Keratinocyte (primary cell): ENCODE results near the gene DEDD. TPM values are rescaled to one million over a fixed set of nuclear protein-coding genes. Genes with fewer than 3 reads are reported as not detected.

Experiments
- DNase-seq: peaks from one replicate; pipeline ENCODE4 v3.0.0-alpha.2; 2011; ENCODE audit warnings: low read depth, missing footprints, low spot score
- FAIRE-seq: peaks from 2 replicates; lab custom pipeline; 2011; peaks lifted over from hg19 to GRCh38; lab: Jason Lieb, UNC
- H2AFZ ChIP-seq: 2 replicates; pipeline ENCODE4 v1.6.0; 2012; ENCODE audit warnings: low read length, control low read depth, inconsistent platforms; ENCODE audit not compliant: control insufficient read depth
- H3K27ac ChIP-seq: 2 replicates; pipeline ENCODE4 v1.5.1; 2011; ENCODE audit warnings: low read length; ENCODE audit not compliant: control insufficient read depth, insufficient read depth
- H3K27me3 ChIP-seq: 3 replicates; pipeline ENCODE4 v1.6.0; 2011; ENCODE audit warnings: low read length; ENCODE audit not compliant: control insufficient read depth, insufficient read depth; ENCODE audit errors: extremely low read depth
- H3K36me3 ChIP-seq, 2 experiments: 2 replicates in 1 of 2; 3 replicates in 1 of 2; pipeline ENCODE4 v1.5.1; 2011; ENCODE audit warnings: low read length in 2 of 2, mild to moderate bottlenecking in 1 of 2; ENCODE audit not compliant: control insufficient read depth in 2 of 2, insufficient read depth in 2 of 2; ENCODE audit errors: extremely low read depth in 1 of 2
- H3K4me1 ChIP-seq: 3 replicates; pipeline ENCODE4 v1.5.1; 2011; ENCODE audit warnings: low read length; ENCODE audit not compliant: control insufficient read depth, insufficient read depth; ENCODE audit errors: extremely low read depth
- H3K4me2 ChIP-seq: 3 replicates; pipeline ENCODE4 v1.6.0; 2011; ENCODE audit warnings: low read depth, low read length; ENCODE audit not compliant: control insufficient read depth, insufficient read depth; ENCODE audit errors: extremely low read depth
- H3K4me3 ChIP-seq, 3 experiments: fragments of 200-600 bp in 1 of 3; sonication (generic) in 1 of 3; 2 replicates in 2 of 3; 3 replicates in 1 of 3; pipeline ENCODE4 v1.5.1; 2011 to 2016; ENCODE audit warnings: low read length in 3 of 3, mild to moderate bottlenecking in 3 of 3, control low read depth in 2 of 3, inconsistent platforms in 1 of 3, low read depth in 1 of 3, mixed read lengths in 1 of 3, mixed run types in 1 of 3, moderate library complexity in 1 of 3; ENCODE audit not compliant: control insufficient read depth in 2 of 3, insufficient read depth in 2 of 3; ENCODE audit errors: extremely low read depth in 1 of 3
- H3K79me2 ChIP-seq: 2 replicates; pipeline ENCODE4 v1.6.0; 2012; ENCODE audit warnings: low read length; ENCODE audit not compliant: control insufficient read depth, insufficient read depth
- H3K9ac ChIP-seq: 3 replicates; pipeline ENCODE4 v1.6.0; 2011; ENCODE audit warnings: low read length; ENCODE audit not compliant: control insufficient read depth, insufficient read depth; ENCODE audit errors: extremely low read depth
- H3K9me1 ChIP-seq: 3 replicates; pipeline ENCODE4 v1.6.0; 2011; ENCODE audit warnings: low read length; ENCODE audit not compliant: control insufficient read depth, insufficient read depth; ENCODE audit errors: extremely low read depth
- H3K9me3 ChIP-seq: 2 replicates; pipeline ENCODE4 v1.5.1; 2012; ENCODE audit warnings: low read depth, low read length; ENCODE audit not compliant: control insufficient read depth
- H4K20me1 ChIP-seq: 3 replicates; pipeline ENCODE4 v1.6.0; 2011; ENCODE audit warnings: low read length; ENCODE audit not compliant: control insufficient read depth, insufficient read depth; ENCODE audit errors: extremely low read depth
- CTCF ChIP-seq, 3 experiments: IDR thresholded peaks in 1 of 3; conservative IDR thresholded peaks in 1 of 3; optimal IDR thresholded peaks in 1 of 3; 2 replicates in 2 of 3; 3 replicates in 1 of 3; pipeline versions ENCODE3 to v1.5.1; 2011; ENCODE audit warnings: low read length in 3 of 3, mild to moderate bottlenecking in 3 of 3, moderate library complexity in 2 of 3, control low read depth in 1 of 3, inconsistent platforms in 1 of 3; ENCODE audit not compliant: insufficient read depth in 2 of 3; ENCODE audit errors: extremely low read depth in 1 of 3
- EZH2 ChIP-seq: IDR thresholded peaks from one replicate; pipeline ENCODE4 v1.6.1; 2012; ENCODE audit warnings: inconsistent platforms, mild to moderate bottlenecking, low read length, moderate library complexity
- dilution Hi-C: fragments of 300-500 bp; cut with MboI; formaldehyde crosslinking; loops from one replicate; pipeline ENCODE4 v1.7.0; 2020; ENCODE audit warnings: low sequenced_read_pairs; ENCODE audit not compliant: extremely low pct_ligation_motif_present
- polyA plus RNA-seq, 5 experiments: library from polyadenylated mRNA; depleted of rRNA in 3 of 5; stranded (reverse) in 3 of 5; stranded (forward) in 1 of 5; unstranded in 1 of 5; fragments of >200 nt; gene quantifications; 1 replicate in 1 of 5; 2 replicates in 3 of 5; 3 replicates in 1 of 5; pipeline versions ENCODE4 v1.2.1 to v1.2.3, GENCODE V29; 2011 to 2012; ENCODE audit warnings: missing spikeins in 2 of 5, low read depth in 1 of 5, low replicate concordance in 1 of 5

Gene DEDD
- polyA plus RNA-seq, 1 donor (not counting 4 experiments of a cell fraction or from before 2014, with no cell fraction given), result 33.0 TPM

GRCh38 chr1:161100556-161100955 lies 31.9 kb downstream of the DEDD start:
- H3K9me3 ChIP-seq, result no peaks in the 10 kb centered on the region
- H2AFZ ChIP-seq, result no peak overlapping the region
- peaks cover 38% of the 10 kb centered on the region for H3K4me1 ChIP-seq
- H4K20me1 ChIP-seq, result peaks cover 3% of the 10 kb centered on the region
- no peaks in the 10 kb centered on the region for H3K27me3 ChIP-seq
- H3K9ac ChIP-seq, result no peak overlapping the region
- H3K36me3 ChIP-seq, result peaks cover 24 to 32% of the 10 kb centered on the region in 2 experiments
- DNase-seq, result no peak
- no peak overlapping the region for H3K4me3 ChIP-seq
- dilution Hi-C loops, result no loop called here
- FAIRE-seq, result no peak
- peaks cover 28% of the 10 kb centered on the region for H3K79me2 ChIP-seq
- no peak for TF ChIP-seq CTCF (optimal IDR thresholded peaks at IDR 0.05 in 1 of 3, IDR thresholded peaks at IDR 0.05 in 1 of 3, conservative IDR thresholded peaks at IDR 0.05 in 1 of 3; ENCODE audit: extremely low read depth in 1 of 3, insufficient read depth in 2 of 3, low read length in 3 of 3)
- TF ChIP-seq EZH2, result no peak
- H3K27ac ChIP-seq, result no peak overlapping the region
- H3K9me1 ChIP-seq, result no peaks in the 10 kb centered on the region
- H3K4me2 ChIP-seq, result no peak overlapping the region

- DNase-seq (no peak), FAIRE-seq (no peak)
- Histone ChIP-seq H3K27ac (no peak overlapping the region), H3K4me3 (no peak overlapping the region), H3K9me1 (no peaks in the 10 kb centered on the region), H4K20me1 (peaks cover 3% of the 10 kb centered on the region), H3K79me2 (peaks cover 15% of the 10 kb centered on the region), H3K36me3 (peaks cover 24 to 30% of the 10 kb centered on the region in 2 experiments), H3K4me1 (peaks cover 29% of the 10 kb centered on the region), H3K9me3 (no peaks in the 10 kb centered on the region), H3K4me2 (no peak overlapping the region), H2AFZ (no peak overlapping the region), H3K9ac (no peak overlapping the region), H3K27me3 (no peaks in the 10 kb centered on the region)
- dilution Hi-C loops, result no loop called here
- TF ChIP-seq CTCF (optimal IDR thresholded peaks at IDR 0.05 in 1 of 3, IDR thresholded peaks at IDR 0.05 in 1 of 3, conservative IDR thresholded peaks at IDR 0.05 in 1 of 3; ENCODE audit: extremely low read depth in 1 of 3, insufficient read depth in 2 of 3, low read length in 3 of 3) (no peak), EZH2 (no peak)
Observed at GRCh38 chr1:161099090-161099802, 33.2 kb downstream of the DEDD start.
